Thoracic aorta (tissue), 2 donors: ENCODE data around the gene SDK2. TPM values are rescaled to one million over a fixed set of nuclear protein-coding genes. Genes with fewer than 3 reads are reported as not detected.

Experiments used
- ATAC-seq: fragments of 150-250 bp; one replicate; pipeline ENCODE4 v1.8.0; 2017; ENCODE audit warnings: low read depth; ENCODE audit not compliant: insufficient number of reproducible peaks, low FRiP score
- DNase-seq: peaks from one replicate; pipeline ENCODE4 v3.0.0-alpha.2; 2020; ENCODE audit warnings: low spot score
- H3K27ac ChIP-seq, 2 donors: fragments of 200-600 bp; sonication (generic); 1 replicate in 1 of 2; 2 replicates in 1 of 2; pipeline ENCODE4 v1.5.1; 2016; ENCODE audit warnings: mild to moderate bottlenecking in 2 of 2, moderate library complexity in 2 of 2
- H3K27me3 ChIP-seq: fragments of 200-600 bp; sonication (generic); replicated peaks from 2 replicates; pipeline ENCODE4 v1.6.0; 2016; ENCODE audit warnings: mild to moderate bottlenecking; ENCODE audit not compliant: insufficient read depth
- H3K36me3 ChIP-seq: fragments of 200-600 bp; sonication (generic); one replicate; pipeline ENCODE4 v1.5.1; 2016
- H3K4me1 ChIP-seq, 2 donors: fragments of 200-600 bp; sonication (generic); 1 replicate in 1 of 2; 2 replicates in 1 of 2; pipeline versions ENCODE4 v1.5.1 to v1.6.0; 2016; ENCODE audit warnings: low read depth in 2 of 2, mild to moderate bottlenecking in 1 of 2; ENCODE audit not compliant: control insufficient read depth in 1 of 2
- H3K4me3 ChIP-seq: fragments of 200-600 bp; sonication (generic); 2 replicates; pipeline ENCODE4 v1.5.1; 2016; ENCODE audit warnings: mild to moderate bottlenecking
- H3K9me3 ChIP-seq: fragments of 200-600 bp; sonication (generic); 2 replicates; pipeline ENCODE4 v1.5.1; 2016
- CTCF ChIP-seq: fragments of 200-600 bp; sonication (generic); IDR thresholded peaks from one replicate; pipeline ENCODE4 v1.5.1; 2019; ENCODE audit warnings: antibody characterized with exemption
- total RNA-seq, 2 donors: library from RNA; depleted of rRNA; stranded (reverse); fragments of >200 nt; gene quantifications; one replicate each; pipeline versions ENCODE4 v1.1.0 to v1.2.3, GENCODE V29; 2016

SDK2 gene
- total RNA-seq, 2 donors from 2014 or later = 6.0 to 8.9 TPM

- no peak overlapping the region for H3K4me3 ChIP-seq
- no peak overlapping the region for H3K27ac ChIP-seq
- ATAC-seq (no peak), DNase-seq (no peak)
- no peak for TF ChIP-seq CTCF
- H3K36me3 ChIP-seq = no peaks in the 10 kb centered on the region
- H3K4me1 ChIP-seq = peaks cover 0 to 14% of the 10 kb centered on the region in 2 donors
- H3K27me3 ChIP-seq = no peaks in the 10 kb centered on the region
- no peaks in the 10 kb centered on the region for H3K9me3 ChIP-seq
These were observed 21.0 kb downstream of the SDK2 start for GRCh38 chr17:73623247-73623646.

GRCh38 chr17:73622381-73622780 lies 21.9 kb downstream of the SDK2 start:
- DNase-seq (no peak), ATAC-seq (no peak)
- H3K9me3 ChIP-seq = no peaks in the 10 kb centered on the region

GRCh38 chr17:73621685-73622084 lies 22.6 kb downstream of the SDK2 start:
- H3K4me1 ChIP-seq = peaks cover 0 to 12% of the 10 kb centered on the region in 2 donors
- no peak for TF ChIP-seq CTCF
- H3K9me3 ChIP-seq = no peaks in the 10 kb centered on the region
- H3K36me3 ChIP-seq = no peaks in the 10 kb centered on the region
- DNase-seq (no peak), ATAC-seq (no peak)
- no peak overlapping the region for H3K27ac ChIP-seq
- H3K4me3 ChIP-seq = no peak overlapping the region
- H3K27me3 ChIP-seq = no peaks in the 10 kb centered on the region

More at GRCh38 chr17:73622381-73622780, 21.9 kb downstream of the SDK2 start:
- Histone ChIP-seq H3K27me3 (no peaks in the 10 kb centered on the region), H3K4me1 (peaks cover 0 to 14% of the 10 kb centered on the region in 2 donors), H3K27ac (no peak overlapping the region), H3K4me3 (no peak overlapping the region), H3K36me3 (no peaks in the 10 kb centered on the region)
- TF ChIP-seq CTCF = no peak

- H3K9me3 ChIP-seq = no peaks in the 10 kb centered on the region
- ATAC-seq = no peak
- no peaks in the 10 kb centered on the region for H3K27me3 ChIP-seq
- no peak for DNase-seq
- H3K4me1 ChIP-seq = no peaks in the 10 kb centered on the region
- no peak for TF ChIP-seq CTCF
- no peaks in the 10 kb centered on the region for H3K36me3 ChIP-seq
- H3K27ac ChIP-seq = no peak overlapping the region
- no peak overlapping the region for H3K4me3 ChIP-seq
These were observed 23.8 kb downstream of the SDK2 start for GRCh38 chr17:73620414-73620813.

GRCh38 chr17:73617501-73617900 lies 26.7 kb downstream of the SDK2 start:
- H3K36me3 ChIP-seq = no peaks in the 10 kb centered on the region
- H3K27me3 ChIP-seq = no peaks in the 10 kb centered on the region
- no peak overlapping the region for H3K4me3 ChIP-seq
- no peak overlapping the region for H3K27ac ChIP-seq
- DNase-seq (no peak), ATAC-seq (no peak)
- no peaks in the 10 kb centered on the region for H3K4me1 ChIP-seq
- H3K9me3 ChIP-seq = no peaks in the 10 kb centered on the region
- TF ChIP-seq CTCF = no peak
